OCI-LY3 (cell line): ENCODE measurements around the gene WARS2.

ENCODE experiments used
- EZH2phosphoT487 ChIP-seq: fragments of 200-600 bp; shearing (Covaris generic); IDR thresholded peaks from 2 replicates; pipeline ENCODE4 v1.6.1; 2018; ENCODE audit warnings: antibody characterized with exemption, mixed run types, low read depth
- TF ChIP-seq, protein P1 (sequence below): fragments of 200-600, 300-600 bp; sonication (generic); IDR thresholded peaks from 2 replicates; pipeline ENCODE4 v1.5.1; 2014; ENCODE audit warnings: antibody characterized with exemption, low read length, low read depth

DNA sequence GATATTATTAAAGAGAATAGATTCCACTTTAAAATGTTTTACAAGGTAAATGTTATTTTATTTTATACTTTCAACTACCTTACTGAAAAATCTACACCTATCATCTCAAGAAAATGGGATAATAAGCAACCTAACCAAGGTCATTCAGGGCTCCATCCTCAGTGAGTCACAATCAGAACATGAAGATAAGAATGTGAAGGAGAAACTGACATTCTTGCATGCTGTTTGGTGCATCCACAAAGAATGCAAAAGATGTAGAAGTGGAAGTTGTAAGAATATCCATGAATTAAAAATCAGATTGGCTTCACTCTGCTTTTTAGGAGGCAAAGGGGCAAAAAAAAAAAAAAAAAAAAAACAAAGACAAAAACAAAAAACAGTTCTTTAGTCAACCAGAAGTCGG is 6.5 kb downstream of the WARS2 start:
- TF ChIP-seq, protein P1, sequence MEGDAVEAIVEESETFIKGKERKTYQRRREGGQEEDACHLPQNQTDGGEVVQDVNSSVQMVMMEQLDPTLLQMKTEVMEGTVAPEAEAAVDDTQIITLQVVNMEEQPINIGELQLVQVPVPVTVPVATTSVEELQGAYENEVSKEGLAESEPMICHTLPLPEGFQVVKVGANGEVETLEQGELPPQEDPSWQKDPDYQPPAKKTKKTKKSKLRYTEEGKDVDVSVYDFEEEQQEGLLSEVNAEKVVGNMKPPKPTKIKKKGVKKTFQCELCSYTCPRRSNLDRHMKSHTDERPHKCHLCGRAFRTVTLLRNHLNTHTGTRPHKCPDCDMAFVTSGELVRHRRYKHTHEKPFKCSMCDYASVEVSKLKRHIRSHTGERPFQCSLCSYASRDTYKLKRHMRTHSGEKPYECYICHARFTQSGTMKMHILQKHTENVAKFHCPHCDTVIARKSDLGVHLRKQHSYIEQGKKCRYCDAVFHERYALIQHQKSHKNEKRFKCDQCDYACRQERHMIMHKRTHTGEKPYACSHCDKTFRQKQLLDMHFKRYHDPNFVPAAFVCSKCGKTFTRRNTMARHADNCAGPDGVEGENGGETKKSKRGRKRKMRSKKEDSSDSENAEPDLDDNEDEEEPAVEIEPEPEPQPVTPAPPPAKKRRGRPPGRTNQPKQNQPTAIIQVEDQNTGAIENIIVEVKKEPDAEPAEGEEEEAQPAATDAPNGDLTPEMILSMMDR: no peak
- no peak for TF ChIP-seq EZH2phosphoT487
